ENCODE data around the gene LIMK1. TPM values are rescaled to one million over a fixed set of nuclear protein-coding genes. Genes with fewer than 3 reads are reported as not detected.

The LIMK1 gene
- total and polyA plus RNA-seq, 2 experiments from 2014 or later, result 13.0 to 96.5 TPM

DNA sequence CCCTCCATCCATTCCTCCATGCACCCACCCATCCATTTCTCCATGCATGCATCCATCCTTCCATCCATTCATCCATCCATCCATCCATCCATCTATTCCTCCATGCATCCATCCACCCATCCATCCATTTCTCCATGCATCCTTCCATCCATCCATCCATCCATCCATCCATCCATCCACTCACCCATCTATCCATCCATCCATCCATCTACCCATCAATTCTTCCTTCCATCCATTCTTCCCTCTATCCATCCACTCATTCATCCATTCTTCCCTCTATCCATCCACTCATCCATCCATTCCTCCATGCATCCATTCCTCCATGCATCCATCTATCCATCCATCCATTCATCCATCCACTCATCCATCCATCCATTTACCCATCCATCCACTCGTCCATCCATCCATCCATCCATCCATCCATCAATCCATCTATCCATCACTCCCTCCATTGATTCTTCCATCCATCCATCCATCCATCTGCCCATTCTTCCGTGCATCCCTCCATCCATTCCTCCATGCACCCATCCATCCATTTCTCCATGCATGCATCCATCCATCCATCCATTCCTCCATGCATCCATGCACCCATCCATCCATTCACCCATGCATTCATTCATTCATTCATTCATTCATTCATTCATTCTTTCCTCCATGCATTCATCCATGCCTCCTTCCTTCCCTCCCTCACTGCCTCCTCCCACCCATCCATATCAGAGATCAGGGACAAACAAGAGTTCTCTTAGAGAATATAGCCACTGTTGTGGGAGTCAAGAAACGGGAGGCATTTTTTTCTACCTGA lies 33.4 kb upstream of the LIMK1 start:
- H3F3A ChIP-seq (replicated peaks; ENCODE audit: low read depth), result no peaks in the 10 kb centered on the region
- TF ChIP-seq EZH2 (IDR thresholded peaks at IDR 0.05; ENCODE audit: low read depth, unreplicated experiment) (no peak), ZNF114 (CRISPR knock-in tag; IDR thresholded peaks at IDR 0.05) (no peak), ZNF331 (CRISPR knock-in tag; IDR thresholded peaks at IDR 0.05; ENCODE audit: low read depth) (no peak), STAT1 (IDR thresholded peaks at IDR 0.05; ENCODE audit: unreplicated experiment) (no peak), NANOG (IDR thresholded peaks at IDR 0.05; ENCODE audit: borderline replicate concordance) (no peak), CREB1 (CRISPR knock-in tag; IDR thresholded peaks at IDR 0.05; ENCODE audit: low read depth) (no peak), JUNB (IDR thresholded peaks at IDR 0.05; ENCODE audit: unreplicated experiment) (no peak)
- TF ChIP-seq, protein P1, sequence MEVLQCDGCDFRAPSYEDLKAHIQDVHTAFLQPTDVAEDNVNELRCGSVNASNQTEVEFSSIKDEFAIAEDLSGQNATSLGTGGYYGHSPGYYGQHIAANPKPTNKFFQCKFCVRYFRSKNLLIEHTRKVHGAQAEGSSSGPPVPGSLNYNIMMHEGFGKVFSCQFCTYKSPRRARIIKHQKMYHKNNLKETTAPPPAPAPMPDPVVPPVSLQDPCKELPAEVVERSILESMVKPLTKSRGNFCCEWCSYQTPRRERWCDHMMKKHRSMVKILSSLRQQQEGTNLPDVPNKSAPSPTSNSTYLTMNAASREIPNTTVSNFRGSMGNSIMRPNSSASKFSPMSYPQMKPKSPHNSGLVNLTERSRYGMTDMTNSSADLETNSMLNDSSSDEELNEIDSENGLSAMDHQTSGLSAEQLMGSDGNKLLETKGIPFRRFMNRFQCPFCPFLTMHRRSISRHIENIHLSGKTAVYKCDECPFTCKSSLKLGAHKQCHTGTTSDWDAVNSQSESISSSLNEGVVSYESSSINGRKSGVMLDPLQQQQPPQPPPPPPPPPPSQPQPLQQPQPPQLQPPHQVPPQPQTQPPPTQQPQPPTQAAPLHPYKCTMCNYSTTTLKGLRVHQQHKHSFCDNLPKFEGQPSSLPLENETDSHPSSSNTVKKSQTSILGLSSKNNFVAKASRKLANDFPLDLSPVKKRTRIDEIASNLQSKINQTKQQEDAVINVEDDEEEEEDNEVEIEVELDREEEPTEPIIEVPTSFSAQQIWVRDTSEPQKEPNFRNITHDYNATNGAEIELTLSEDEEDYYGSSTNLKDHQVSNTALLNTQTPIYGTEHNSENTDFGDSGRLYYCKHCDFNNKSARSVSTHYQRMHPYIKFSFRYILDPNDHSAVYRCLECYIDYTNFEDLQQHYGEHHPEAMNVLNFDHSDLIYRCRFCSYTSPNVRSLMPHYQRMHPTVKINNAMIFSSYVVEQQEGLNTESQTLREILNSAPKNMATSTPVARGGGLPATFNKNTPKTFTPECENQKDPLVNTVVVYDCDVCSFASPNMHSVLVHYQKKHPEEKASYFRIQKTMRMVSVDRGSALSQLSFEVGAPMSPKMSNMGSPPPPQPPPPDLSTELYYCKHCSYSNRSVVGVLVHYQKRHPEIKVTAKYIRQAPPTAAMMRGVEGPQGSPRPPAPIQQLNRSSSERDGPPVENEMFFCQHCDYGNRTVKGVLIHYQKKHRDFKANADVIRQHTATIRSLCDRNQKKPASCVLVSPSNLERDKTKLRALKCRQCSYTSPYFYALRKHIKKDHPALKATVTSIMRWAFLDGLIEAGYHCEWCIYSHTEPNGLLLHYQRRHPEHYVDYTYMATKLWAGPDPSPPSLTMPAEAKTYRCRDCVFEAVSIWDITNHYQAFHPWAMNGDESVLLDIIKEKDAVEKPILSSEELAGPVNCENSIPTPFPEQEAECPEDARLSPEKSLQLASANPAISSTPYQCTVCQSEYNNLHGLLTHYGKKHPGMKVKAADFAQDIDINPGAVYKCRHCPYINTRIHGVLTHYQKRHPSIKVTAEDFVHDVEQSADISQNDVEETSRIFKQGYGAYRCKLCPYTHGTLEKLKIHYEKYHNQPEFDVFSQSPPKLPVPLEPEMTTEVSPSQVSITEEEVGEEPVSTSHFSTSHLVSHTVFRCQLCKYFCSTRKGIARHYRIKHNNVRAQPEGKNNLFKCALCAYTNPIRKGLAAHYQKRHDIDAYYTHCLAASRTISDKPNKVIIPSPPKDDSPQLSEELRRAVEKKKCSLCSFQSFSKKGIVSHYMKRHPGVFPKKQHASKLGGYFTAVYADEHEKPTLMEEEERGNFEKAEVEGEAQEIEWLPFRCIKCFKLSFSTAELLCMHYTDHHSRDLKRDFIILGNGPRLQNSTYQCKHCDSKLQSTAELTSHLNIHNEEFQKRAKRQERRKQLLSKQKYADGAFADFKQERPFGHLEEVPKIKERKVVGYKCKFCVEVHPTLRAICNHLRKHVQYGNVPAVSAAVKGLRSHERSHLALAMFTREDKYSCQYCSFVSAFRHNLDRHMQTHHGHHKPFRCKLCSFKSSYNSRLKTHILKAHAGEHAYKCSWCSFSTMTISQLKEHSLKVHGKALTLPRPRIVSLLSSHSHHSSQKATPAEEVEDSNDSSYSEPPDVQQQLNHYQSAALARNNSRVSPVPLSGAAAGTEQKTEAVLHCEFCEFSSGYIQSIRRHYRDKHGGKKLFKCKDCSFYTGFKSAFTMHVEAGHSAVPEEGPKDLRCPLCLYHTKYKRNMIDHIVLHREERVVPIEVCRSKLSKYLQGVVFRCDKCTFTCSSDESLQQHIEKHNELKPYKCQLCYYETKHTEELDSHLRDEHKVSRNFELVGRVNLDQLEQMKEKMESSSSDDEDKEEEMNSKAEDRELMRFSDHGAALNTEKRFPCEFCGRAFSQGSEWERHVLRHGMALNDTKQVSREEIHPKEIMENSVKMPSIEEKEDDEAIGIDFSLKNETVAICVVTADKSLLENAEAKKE (CRISPR knock-in tag; IDR thresholded peaks at IDR 0.05), result no peak
- TF ChIP-seq, protein P2, sequence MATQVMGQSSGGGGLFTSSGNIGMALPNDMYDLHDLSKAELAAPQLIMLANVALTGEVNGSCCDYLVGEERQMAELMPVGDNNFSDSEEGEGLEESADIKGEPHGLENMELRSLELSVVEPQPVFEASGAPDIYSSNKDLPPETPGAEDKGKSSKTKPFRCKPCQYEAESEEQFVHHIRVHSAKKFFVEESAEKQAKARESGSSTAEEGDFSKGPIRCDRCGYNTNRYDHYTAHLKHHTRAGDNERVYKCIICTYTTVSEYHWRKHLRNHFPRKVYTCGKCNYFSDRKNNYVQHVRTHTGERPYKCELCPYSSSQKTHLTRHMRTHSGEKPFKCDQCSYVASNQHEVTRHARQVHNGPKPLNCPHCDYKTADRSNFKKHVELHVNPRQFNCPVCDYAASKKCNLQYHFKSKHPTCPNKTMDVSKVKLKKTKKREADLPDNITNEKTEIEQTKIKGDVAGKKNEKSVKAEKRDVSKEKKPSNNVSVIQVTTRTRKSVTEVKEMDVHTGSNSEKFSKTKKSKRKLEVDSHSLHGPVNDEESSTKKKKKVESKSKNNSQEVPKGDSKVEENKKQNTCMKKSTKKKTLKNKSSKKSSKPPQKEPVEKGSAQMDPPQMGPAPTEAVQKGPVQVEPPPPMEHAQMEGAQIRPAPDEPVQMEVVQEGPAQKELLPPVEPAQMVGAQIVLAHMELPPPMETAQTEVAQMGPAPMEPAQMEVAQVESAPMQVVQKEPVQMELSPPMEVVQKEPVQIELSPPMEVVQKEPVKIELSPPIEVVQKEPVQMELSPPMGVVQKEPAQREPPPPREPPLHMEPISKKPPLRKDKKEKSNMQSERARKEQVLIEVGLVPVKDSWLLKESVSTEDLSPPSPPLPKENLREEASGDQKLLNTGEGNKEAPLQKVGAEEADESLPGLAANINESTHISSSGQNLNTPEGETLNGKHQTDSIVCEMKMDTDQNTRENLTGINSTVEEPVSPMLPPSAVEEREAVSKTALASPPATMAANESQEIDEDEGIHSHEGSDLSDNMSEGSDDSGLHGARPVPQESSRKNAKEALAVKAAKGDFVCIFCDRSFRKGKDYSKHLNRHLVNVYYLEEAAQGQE (IDR thresholded peaks at IDR 0.05; ENCODE audit: unreplicated experiment), result no peak
- H3K4me3 ChIP-seq, result no peak overlapping the region
- H3K4me1 ChIP-seq (ENCODE audit: insufficient read depth), result peaks cover 10% of the 10 kb centered on the region
- H3K27ac ChIP-seq (ENCODE audit: low read depth), result no peak overlapping the region
- no peak overlapping the region for H2AFZ ChIP-seq
- H3K79me2 ChIP-seq (replicated peaks; ENCODE audit: insufficient read depth), result no peaks in the 10 kb centered on the region
- H3K36me3 ChIP-seq (ENCODE audit: insufficient read depth), result no peaks in the 10 kb centered on the region
- ATAC-seq, result no peak
- peaks cover 9% of the 10 kb centered on the region for H3K4me1 Mint-ChIP-seq
- H3K9me3 Mint-ChIP-seq, result no peaks in the 10 kb centered on the region
- H4K20me1 ChIP-seq (replicated peaks; ENCODE audit: insufficient read depth), result no peaks in the 10 kb centered on the region
- H3K9me2 ChIP-seq (ENCODE audit: insufficient read depth), result no peaks in the 10 kb centered on the region
- no peak overlapping the region for H3K4me3 Mint-ChIP-seq
- H3K36me3 Mint-ChIP-seq (ENCODE audit: low read depth), result no peaks in the 10 kb centered on the region
- no peaks in the 10 kb centered on the region for H3K27me3 ChIP-seq (ENCODE audit: insufficient read depth)
- H3K4me2 ChIP-seq, result no peak overlapping the region
- H3K27me3 Mint-ChIP-seq (ENCODE audit: insufficient read depth, low read depth, poor library complexity), result peaks cover 8% of the 10 kb centered on the region
- no peak overlapping the region for H3K27ac Mint-ChIP-seq
- DNase-seq (ENCODE audit: low spot score), result no peak
